HG03469 (cell line): ENCODE data around the gene BAHCC1.

Experiments used
- ATAC-seq: cut with Tn5 transposase; IDR thresholded peaks from one replicate; pipeline ENCODE4 v1.9.1; 2021; ENCODE audit warnings: mild to moderate bottlenecking, moderate library complexity, moderate number of reproducible peaks; ENCODE audit not compliant: unreplicated experiment

The BAHCC1 gene

GRCh38 chr17:81366648-81367047 is 28.6 kb upstream of the BAHCC1 start:
- ATAC-seq = no peak

DNA sequence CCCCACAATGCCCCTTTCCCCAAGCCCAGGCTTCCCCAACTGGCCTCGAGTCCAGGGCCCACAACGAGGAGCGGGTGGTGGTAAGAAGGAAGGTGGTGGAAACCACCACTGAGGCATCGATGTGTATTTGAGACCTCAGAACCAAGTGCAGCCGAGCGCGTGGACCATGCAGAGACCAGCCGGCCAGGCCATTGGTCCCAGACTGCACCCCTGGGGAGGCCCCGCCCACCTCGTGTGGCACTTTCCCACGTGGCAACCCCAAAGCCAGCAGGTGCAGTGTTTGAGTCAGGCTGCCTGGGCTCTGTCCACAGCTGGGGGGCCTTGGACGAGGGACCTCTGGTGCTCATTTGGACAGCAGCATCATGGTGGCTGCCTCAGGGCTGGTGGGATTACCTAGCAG is 28.1 kb upstream of the BAHCC1 start:
- no peak for ATAC-seq

DNA sequence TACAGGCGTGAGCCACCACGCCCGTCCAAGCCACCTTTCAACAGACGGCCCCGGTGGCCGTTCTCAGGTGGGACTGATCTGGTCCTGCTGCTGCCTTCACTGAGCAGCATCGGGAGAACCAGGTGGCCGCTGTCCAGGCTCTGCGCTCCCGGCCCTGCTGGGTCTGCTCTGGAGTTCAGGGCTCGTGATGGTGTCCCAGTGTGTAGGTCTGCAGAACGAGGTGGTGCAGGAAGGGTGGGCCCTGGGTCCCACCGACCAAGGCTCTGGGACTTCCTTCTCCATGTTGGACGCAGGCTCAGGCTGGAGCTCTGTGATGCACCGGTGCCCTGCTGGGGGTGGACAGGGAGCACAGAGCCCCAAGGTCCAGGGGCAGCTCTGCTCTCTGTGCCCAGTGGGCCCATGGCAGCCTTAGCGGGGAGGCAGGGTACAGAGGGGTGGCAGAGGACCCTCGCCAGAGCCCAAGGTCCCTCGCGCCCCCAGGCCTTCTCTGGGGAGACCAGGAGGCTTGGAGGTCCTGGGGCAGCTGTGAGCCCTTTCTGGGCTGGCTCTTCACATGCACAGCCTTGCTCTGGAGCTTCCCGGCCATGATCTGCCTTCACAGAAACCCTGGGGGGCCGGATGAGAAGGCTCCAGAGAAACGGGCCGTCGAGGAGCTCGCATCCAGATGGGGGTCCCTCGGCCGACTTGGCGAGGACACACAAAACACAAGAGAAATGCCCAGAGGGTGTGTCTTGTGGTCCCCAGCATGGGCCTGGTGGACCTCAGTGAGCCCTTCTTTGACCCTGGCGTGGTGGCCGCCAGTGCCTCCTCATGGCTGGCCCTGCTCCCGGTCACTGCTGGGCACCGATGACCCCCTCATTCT is 26.9 kb upstream of the BAHCC1 start:
- no peak for ATAC-seq

- no peak for ATAC-seq
Measured at GRCh38 chr17:81370294-81370693, 25.0 kb upstream of the BAHCC1 start.

DNA sequence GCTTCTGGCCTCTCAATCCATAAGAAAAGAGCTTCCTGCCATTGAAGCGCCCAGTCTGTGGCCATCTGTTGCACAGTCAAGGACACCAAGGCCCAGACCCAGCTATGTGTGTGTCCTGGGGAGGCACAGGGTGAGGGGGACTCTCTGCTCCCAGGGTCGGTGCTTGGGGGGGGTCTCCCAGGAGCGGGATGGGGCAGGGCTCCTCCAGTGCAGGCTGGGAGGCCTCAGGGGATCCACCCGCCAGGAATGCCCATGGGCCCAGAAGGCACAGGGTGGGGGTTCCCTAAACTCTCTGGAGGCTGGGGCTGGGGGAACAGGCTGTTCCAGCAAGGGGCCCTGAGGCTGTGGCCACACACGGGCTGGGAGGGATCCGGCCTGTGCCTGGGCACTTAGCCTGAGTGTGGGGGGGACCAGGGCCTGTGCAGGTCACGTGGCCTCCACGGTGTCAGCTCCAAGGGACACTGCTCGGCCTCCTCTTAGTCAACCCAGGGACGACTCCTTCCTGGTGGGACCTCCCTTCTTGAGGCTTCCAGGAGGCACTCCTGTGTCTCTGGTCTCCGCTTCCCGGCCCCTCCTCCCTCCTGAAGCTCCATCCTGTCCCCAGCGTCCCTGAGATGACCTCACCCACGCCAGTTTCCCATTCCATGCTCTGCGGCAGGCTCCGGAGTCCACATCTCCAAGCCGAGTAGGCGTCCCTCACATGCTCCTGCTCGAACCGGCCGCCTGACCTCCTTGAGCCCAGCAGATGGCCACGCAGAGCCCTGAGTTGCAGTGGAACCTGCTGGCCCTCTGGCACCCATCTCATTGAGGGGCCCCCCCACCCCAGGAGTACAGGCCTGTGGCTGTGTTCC is 23.1 kb upstream of the BAHCC1 start:
- no peak for ATAC-seq

GRCh38 chr17:81373536-81374160 is 21.6 kb upstream of the BAHCC1 start:
- ATAC-seq = no peak

GRCh38 chr17:81374890-81375289 is 20.4 kb upstream of the BAHCC1 start:
- ATAC-seq = no peak

GRCh38 chr17:81376946-81377714 is 18.1 kb upstream of the BAHCC1 start:
- ATAC-seq = no peak

DNA sequence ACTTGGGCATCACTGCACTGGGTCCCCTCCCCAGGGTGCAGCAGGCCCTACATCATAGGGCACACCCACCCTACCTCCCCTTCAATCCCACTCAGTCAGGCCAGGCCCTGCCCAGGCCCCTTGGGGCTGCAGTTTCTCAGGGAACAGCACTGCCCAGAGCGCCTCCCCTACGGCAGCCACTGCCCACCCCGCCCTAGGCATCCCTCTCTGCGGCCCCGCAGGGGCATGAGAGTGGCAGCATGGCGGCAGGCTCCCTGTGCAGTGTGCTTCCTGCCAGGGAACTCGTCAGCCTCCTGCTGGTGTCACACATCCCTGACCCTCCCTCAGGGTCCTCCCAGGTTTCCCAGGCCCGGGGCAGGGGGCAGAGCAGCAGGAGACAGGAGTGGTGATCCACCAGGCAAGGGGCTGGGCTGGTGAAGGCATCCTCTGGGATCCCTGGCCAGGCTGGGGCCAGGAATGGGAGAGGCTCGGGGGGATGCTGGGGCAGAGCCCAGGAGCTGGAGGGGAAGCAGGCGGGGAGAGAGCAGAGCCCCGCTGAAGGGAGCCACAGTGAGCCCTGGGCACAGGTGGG is 16.2 kb upstream of the BAHCC1 start:
- no peak for ATAC-seq

DNA sequence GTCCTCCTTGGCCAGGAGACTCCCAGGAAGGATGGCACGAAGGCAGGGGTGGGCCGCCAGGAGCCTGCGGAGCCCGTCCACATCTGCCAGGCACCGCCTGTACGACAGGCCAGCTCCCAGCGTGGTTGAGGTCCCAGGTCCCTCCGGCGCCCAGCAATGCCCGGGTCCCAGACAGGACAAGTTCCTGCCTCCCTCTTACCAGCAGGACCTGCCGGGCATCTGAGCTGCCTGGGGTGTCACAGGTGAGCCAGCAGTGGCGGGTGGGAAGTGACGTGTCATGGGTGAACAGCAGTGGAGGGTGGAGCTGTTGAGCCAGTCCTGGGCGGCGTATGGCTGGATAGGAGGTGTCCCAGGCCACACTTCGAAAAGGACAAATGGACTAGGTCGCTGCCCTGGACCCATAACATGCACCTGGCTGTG is 15.7 kb upstream of the BAHCC1 start:
- no peak for ATAC-seq

DNA sequence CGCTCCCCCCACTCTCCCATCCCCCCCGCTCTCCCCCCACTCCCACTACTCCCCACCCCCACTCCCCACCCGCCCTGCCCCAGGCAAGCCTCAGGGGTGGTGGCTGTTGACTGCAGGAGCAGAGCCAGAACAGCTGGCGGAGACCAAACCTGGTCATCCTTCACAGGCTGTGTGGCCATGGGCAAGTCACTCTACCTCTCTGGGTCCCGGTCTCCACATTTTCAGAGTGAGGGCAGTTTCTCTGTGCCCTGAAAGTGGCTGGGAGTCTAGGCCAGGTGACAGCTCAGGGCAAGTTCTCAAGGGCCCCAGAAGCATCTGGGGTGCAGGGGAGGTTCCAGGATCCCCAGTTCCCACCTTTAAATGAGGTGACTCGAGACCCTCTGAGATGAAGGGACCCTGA is 15.1 kb upstream of the BAHCC1 start:
- no peak for ATAC-seq

DNA sequence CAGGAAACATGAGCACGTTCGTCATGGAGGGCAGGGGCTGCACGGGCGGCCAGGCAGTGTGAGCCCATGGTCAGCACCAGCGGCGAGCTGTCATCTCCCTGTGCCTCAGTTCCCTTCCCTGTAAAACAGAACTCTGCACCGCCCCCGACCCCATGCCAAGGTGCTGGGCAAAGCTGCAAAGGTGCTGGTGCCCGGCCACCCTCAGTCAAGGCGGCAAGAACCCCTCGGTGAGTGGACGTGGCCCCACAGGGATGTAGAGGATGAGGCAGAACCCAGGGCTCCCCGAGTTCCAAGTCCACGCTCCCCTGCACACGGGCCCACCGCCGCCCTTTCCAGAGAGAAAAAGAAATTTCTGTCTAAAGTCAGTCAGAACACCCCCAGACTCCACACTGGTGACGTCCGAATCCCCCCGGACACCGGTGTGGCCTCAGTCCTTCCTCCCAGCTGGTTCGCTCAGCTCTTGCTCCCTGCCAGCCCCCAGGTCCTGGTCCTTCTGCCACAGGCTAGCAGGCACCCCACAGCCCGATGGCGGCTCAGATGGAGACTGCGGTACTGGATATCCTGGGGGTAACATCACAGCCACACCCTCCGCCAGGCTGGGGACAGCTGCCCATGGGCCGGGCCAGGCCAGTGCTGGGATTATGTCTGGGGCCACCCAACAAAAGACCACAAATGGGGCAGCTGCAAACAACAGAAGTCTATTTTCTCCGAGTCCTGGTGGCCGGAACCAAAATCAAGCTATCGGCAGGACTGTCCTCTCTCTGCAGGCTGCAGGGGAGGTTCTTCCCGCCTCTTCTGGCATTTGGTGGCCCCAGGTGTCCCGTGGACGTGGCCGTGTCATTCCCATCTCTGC is 14.4 kb upstream of the BAHCC1 start:
- no peak for ATAC-seq

DNA sequence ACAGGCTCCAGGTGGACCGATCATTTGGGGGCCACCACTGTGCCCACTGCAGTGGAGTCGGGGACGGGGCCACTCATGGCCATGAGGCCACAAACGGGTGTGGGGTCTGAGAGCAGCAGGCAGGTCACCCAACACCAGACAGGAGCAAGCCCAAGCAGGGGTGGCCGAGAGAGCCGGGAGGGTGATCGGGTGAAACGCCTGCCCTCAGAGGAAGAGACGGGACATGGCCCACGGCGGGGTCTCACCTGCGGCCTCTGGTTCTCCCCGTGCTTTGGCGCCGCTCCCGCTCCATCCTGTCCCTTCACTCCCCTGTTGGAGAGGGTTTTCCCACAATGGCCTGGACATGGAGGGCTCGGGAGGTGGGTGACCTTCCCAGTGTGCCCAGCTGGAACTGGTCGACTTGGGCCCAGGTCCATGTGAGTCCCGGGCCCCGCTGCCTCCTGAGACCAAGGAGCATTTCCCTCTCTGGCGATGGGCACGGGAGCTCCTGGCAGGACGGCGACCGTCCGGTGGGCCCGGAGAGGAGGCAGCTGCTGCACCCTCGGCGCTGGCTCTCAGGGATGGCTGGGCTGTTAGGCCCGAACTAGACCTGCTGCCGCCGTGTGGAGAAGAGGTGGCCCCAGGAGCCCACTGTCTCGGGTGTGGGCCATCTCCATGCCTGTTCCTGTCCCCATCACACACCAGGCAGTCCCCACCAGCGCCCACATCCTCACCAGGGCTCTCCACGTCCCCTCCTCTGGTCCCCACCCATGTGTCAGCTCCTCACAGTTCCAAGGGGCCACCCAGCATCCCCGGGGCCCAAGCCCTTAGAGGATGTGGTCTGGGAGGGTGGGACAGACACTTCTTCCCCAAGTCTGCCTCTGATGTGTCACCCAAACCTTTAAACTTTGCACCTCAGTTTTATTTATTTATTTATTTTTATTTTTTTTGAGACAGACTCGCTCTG is 13.4 kb upstream of the BAHCC1 start:
- no peak for ATAC-seq

- ATAC-seq = no peak
Measured at GRCh38 chr17:81382851-81383250, 12.4 kb upstream of the BAHCC1 start.

DNA sequence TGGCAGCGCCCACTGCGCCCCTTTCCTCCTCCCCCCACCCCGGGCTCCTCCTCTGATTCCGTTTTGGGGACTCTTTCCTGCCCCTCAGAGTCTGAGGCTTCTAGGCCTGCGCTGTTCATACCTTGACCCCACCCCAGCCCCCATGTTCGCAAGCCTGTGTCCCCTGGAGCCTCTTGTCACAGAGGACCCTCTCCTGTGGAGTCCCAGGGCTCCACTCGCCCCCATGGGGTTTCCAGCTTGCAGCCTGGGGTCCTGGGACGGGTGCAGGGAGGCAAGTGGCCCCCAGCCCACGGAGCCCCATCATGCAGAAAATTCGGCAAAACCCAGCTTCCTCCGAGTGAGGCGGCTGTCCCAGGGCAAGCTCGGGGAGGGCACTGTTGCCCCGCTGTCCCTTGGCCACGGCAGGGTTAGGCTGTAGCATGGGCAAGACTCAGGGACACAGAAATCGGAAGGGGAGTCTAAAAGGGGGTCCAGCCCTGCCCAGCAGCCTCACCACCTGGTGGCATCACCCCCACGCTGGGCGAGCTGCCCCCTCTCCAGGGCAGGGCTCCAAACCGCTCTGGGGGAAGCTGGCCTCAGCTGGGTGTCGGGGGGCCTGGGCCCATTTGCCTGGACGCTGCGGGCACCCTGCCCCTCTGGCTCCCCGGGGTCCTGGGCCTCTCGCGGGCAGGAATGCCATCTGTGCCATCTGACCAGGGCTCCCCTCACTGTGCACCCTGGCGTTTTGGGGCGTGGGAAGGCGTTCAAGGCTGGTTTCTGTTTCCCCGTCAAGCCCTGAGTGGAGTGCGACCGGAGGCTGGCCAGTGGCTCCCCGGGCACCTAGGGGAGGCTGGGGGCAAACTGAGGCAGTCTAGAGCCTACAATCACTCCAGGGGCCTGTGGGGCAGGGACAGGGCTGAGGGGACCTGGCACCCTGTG is 11.5 kb upstream of the BAHCC1 start:
- ATAC-seq = no peak

GRCh38 chr17:81384929-81385319 is 10.3 kb upstream of the BAHCC1 start:
- ATAC-seq = no peak

DNA sequence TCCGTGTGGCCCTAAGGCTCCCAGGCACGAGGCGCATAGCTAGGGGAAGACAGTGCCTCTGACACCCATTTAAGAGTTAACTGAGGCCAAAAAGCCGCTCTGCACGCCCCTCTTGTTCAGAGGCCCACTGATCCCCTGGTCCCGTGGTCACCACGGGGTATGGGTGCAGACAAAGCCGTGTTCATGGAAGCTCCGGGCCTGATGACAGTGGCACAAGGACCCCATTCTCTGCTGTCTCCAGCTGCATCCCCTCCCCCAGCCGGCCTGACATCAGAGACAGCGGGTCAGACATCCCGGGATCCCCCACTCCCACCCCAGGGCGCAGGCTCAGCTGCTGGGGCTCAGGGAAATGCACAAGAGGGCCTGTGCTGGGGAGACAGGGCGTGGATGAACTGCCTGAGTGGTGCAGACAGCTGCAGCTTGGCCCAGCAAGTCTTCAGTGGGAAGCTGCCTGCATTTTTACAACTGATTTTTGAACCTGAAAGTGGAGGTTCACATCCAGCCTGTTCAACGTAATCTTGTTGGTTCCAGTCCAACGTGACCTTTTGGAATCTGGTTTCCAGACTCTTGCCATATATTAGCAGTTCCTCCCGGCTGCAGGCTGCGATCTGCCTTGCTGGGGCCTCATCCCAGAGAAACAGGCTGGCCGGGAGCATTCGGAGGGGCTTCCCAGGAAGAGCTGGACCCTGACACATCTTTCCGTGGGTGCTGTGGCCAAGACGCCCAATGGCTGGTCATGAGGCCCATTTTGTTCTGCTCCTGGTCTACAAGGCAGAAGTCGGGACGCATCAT is 9.7 kb upstream of the BAHCC1 start:
- ATAC-seq = no peak
